HG03039 (cell line): ENCODE measurements around the gene ANKRD27.
"Not testable (repeated sequence)": the region's sequence is repeated elsewhere in the genome, so short reads cannot be mapped to it uniquely, and the experiment has no call there.

Experiments
- ATAC-seq: cut with Tn5 transposase; IDR thresholded peaks from one replicate; pipeline ENCODE4 v1.9.1; 2021; ENCODE audit warnings: mild to moderate bottlenecking, moderate library complexity; ENCODE audit not compliant: unreplicated experiment

The ANKRD27 gene

DNA sequence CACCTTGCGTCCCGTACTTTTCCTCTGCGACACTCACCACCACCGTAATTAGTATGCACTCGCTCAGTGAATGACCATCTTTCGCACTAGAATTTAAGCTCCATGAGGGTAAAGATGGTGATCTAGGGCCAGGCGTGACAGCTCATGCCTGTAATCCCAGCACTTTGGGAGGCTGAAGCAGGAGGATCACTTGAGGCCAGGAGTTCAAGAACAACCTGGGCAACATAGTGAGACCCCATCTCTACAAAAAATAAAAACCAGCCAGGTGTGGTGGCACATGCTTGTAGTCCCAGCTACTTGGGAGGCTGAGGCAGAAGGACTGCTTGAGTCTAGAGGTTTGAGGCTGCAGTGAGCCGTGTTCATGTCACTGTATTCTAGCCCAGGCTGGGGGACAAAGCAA lies 18.6 kb downstream of the ANKRD27 start:
- not testable (repeated sequence) for ATAC-seq

DNA sequence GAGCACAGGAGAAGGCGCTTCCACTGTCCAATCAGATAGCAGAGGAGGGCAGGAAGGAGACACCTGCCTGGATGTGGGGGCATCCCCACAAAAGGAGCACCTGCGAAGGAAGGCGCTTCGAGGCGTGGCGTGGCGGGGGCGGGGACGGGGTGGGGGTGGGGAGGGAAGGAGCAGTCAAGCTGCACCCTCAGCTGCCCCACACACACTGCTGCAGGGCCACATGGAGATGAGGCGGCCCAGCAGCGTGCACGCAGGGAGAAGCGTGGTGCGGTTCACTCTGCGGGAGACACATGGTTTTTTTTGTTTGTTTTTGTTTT lies 21.4 kb downstream of the ANKRD27 start:
- no peak for ATAC-seq

DNA sequence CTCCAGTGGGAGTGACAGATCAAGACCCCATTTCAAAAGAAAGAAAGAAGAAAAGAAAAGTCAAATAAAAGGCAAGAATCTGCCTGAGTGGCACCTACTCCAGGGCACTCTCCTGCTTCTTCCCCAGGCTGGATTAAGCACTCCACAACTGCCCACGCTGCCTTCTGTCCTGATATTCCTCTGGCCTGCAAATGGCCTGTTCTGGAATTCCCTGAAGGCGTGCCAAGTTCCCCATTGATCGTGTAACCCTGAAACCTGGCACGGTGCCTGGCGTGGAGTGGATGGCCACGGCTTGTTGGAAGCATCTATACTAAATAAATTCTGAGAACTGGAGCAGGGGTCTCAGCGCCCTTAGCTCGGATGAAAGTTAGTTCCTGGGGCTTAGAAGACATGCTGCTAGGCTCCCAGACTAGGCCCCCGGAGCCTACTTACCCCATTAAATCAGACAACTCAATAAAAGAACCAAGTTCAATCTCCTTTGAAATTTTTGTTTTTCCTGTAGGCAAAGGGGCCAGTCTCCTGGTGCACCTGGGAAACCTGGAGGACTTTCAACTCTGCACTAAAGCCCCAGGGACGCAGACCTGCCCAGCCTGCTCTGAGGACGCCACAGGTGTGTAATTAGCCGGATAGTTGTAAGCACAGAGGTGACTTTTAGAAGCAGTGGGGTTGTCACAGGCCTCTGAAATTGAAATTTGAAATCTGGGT lies 21.9 kb downstream of the ANKRD27 start:
- no peak for ATAC-seq

DNA sequence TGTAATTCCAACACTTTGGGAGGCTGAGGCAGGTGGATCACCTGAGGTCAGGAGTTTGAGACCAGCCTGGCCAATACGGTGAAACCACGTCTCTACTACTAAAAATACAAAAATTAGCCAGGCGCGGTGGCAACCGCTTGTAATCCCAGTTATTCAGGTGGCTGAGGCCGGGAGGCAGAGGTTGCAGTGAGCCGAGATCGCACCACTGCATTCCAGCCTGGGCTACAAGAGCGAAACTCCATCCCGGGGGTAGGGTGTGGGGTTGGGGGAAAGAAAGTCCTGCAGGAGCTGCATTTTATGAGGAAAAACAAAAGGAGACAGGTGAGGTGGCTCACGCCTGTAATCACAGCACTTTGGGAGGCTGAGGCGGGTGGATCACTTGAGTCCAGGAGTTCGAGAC lies 22.6 kb downstream of the ANKRD27 start:
- ATAC-seq: not testable (repeated sequence)

DNA sequence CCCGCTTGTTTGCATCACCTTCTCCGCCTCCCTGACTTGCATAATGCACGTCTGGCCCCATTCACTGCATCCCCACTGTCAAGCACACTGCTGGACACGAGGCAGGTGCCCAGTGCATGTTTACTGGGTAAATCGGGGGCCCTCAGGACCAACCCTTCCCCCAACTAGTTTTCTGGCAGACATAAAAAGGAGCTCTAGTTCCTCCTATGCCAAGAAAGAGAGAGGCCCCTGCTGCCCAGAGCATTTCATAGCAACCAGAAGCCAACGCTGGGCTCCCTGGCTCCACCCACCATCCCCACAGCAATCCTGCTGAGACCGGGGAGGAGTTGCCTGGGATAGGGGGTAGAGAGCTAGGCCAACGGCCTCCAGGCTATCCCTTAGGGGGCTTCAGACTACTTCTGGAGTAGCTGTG lies 23.2 kb downstream of the ANKRD27 start:
- ATAC-seq: no peak

DNA sequence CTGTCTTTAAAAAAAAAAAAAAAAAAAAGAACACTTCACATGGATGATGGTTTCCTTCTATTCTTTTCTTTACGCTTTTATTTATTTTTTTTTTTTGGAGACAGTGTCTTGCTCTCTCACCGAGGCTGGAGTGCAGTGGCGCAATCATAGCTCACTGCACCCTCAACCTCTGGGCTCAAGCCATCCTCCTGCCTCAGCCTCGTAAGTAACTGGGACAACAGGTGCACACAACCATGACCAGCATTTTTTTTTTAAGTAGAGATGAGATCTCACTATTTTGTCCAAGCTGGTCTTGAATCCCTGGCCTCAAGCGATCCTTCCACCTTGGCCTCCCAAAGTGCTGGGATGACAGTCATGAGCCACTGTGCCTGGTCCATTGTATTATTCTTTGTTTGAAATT lies 24.3 kb downstream of the ANKRD27 start:
- no peak for ATAC-seq

DNA sequence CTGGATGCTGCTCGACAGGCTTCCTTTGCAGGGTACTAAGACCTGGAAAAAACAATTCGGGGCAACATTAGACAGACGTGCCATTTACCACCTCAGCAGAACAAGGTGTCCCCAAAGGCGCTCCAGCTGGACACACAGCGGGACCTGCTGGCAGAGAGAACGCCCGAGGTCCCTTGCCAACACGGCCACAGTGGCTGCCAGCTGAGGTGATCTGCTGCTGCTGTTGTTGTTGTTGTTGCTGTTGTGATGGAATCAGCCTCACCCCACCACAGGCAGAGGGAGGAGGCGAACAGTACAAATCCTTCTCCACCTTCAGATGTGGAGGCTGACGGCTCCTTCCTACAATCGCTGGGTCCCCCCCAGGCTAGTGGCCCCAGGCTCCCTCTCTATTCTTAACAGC lies 25.2 kb downstream of the ANKRD27 start:
- no peak for ATAC-seq

DNA sequence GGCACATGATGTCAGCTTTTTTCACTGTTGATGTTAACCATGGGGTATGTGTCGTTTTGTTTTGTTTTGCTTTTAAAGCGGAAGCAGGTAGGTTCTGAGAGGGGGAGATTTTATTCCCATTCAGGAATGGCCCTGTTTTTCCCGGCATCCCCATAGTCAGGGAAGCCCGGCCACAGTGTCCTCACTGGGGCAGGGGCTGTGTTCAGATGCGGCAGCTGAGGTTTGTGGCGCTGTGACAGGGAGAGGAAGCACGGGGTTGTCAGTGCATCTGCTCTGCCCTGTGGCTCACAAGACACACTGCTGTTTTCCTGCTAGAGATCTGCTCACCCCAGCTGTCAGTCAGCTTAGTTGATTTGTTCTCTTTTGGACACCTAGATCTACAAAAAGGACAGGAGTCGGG lies 27.6 kb downstream of the ANKRD27 start:
- ATAC-seq: no peak

DNA sequence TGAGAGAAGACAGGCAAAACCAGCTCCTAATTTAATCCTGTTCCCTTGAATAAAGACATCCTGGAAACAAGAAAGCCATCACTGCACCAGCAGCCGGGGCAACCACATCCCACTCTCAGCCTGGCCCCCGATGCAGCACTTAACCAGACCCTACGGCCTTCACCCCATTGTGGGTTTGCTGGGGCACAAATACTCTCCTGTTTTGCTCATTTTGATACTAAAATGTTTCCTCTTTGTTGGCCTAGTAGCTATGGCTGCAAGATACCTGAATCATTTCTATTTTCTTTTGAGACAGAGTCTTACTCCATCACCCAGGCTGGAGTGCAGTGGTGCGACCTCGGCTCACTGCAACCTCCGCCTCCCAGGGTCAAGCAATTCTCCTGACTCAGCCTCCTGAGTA lies 28.4 kb downstream of the ANKRD27 start:
- no peak for ATAC-seq

DNA sequence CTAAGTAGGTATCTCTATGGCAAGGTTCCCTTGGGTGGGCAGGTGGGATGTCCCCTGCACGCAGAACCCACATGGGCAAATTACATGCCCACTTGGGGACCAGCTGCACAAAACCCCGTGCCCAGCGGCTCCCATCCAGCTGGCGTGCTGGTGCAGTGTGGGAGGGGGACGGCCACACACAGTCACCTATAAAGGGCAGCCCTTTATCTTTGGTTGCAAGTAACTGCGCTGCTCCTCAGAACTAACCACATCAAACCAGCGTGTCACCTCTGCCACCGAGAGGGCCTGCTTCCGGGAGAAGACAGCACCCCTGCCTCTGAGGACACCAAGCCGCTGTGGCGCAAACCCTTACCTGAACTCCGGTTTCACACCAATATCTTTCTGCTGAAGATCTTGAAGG lies 32.2 kb downstream of the ANKRD27 start:
- no peak for ATAC-seq

DNA sequence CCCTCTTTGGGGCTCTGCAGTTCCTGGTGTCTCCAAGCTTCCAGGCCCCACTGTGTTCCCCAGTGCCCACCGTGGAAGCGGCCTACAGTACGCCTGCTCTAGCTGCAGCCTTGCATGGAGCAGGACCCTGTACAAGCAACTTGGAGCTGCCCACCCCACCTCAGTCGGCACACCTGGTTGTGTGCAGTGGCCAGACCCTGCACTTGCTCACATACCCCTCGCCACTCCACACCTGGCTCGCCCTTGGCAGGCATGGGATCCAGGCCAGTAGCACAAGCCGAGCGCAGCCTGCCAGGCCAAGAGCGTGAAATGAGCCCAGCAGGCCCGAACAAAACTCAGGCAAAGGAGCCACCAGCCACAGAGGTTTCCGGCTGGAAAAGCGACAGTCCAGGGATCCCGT lies 36.4 kb downstream of the ANKRD27 start:
- no peak for ATAC-seq

DNA sequence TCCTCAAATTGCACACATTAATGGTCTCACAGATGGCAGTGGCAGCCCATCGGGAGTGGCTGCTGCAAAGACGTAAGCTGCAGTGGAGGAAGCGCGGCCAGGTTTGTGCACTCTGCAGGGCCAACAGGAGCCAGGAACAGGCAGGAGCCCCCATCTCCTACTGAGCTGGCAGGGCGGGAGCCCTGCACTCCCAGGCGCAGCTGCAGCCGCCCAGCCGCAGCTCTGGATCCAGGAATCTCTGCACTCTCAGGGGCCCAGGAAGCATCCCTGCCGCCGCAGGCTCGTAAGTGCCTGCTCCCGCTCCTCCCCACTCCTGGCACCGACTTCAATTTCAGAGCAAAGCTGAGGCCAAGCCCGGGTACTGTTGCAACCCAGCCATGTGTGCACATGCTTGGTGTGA lies 37.5 kb downstream of the ANKRD27 start:
- no peak for ATAC-seq

DNA sequence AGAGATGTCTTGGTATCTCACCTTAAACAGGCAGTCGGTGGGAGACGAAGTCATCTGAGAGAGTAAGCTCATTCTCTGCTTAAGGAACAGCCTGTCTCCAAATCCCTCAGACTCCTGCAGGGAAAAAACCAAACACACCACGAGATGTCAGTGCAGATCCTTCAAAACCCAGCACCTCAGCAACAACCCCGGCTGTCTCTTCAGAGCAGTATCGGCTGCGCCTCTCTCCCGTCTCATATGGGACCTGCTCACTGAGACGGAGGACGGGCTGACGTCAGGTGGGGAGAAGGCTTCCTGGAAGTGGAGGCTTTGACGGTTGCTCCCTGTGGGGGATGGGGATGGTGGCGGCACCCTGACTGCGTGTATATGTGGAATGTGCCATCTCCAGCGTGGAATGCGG lies 43.6 kb downstream of the ANKRD27 start:
- no peak for ATAC-seq

DNA sequence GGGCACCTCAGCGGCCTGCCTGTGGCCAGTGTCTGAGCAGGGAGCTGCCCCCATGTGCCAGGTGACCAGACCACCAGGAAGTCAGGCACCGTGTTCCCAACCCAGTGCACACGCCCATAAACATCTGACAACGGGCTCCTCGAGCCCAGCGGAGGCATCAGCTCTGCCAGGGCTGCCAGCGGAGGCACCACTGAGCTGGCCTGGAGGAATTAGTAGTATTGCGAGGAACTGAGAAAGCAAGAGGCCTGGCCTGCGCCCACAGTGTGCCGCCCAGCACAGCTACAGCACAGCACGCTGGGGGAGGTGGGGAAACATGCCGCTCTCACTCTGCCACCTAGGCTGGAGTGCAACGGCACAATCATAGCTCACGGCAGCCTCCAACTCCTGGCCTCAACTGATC lies 44.6 kb downstream of the ANKRD27 start:
- ATAC-seq: no peak

DNA sequence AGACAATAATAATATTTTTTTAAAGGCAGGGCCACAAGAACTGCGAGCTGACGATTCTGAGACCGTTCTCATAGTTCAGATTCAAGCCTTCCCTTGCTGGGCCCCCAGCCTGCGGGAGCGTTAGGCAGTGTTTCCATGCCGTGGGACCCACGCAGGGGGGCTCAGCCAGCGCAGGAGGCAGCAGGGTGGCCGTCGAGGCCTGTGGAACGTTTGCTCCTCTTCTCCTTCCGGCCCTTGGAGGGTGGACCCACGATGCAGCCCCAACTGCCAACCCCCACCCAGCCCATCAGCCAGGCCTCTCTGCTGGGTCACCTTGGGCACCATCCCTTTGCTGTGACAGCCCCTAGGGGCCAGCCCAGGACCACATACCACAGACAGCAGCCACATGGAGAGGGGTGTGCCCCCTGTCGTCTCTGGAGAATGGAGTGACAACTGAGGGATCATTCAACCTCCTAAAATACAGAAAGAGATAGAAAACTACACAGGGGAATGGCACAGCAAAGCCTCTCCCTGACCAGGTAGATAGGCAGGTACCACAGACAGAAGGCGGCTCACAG lies 47.2 kb downstream of the ANKRD27 start:
- no peak for ATAC-seq

DNA sequence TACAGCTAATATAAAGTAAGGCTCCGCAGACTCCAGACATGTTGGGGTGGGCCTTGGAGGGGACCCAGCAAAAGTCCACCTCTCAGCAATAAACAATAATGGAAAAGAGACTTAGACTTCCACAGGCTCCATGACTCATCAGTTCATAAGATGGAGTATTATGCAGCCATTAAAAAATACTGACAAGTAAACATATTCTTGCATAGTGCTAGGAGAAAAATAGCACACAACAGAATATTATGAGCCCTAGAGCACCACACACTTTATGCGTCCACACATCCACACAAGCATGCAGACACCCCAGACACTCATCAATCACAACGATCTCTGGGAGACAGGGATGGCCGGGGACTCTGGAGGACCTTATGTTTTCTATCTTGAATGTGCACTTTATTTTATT lies 48.0 kb downstream of the ANKRD27 start:
- ATAC-seq: no peak

DNA sequence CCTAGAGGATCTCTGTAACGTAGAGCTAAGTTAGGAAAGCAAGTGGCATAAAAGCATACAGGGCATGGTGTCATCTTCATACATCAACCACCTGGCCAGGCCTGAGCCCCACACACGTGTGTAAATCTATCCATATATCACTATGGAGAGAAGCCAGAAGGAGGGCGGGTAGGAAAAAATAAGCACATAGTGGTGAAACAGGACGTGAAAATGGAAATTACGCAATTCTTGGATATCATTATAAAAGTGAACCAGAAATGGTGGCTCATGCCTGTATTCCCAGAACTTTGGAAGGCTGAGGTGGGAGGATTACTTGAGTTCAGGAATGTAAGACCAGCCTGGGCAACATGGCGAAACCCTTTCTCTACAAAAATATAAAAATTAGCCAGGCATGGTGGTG lies 50.6 kb downstream of the ANKRD27 start:
- no peak for ATAC-seq

DNA sequence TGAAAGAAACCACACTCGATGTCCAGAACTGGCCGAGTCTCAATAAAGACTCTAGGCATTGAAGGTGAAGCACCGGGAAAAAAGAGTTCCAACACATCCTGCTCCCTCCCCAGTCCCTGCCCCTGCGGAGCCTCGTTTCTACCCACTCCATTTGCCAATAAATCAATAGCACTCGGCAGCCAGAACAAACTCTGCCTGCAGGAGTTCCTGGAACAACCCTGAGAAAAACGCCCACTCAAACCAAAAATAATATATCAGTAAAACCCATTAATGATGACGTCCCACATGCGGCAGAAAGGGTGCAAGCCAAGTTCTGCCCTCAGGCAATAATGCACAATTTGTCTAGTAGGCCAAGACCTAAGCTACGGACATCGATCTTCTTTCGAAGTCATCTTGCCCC lies 53.0 kb downstream of the ANKRD27 start:
- no peak for ATAC-seq

DNA sequence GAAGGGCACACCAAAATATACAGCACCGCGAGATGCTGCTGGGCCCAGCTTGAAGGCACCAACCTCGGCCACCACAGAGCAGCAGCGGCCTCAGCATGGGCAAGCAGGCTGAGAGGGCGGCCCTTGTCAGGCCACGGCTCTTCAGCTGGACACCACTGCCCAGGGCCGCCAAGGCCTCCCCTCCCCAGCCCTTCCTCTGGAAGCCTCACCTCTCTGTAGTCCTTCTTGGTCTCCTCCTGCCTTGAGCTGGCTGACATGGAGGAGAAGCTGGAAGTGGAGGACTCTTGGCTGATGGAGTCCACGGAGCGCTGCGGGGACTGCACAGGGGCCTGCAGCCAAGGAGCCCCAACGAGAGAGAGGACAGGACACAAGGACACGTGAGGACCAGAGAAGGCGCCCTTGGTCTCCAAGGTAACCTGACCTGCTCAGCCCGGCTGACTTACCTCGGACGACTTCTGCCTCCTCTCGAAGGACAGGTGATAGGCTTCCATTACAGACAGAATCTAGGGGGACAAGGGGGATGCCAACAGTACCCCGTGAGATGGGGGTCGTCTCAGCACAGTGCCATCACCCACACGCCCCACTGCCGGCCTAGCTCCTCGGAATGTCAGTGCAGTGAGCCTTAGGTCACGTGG lies 55.8 kb downstream of the ANKRD27 start:
- no peak for ATAC-seq

DNA sequence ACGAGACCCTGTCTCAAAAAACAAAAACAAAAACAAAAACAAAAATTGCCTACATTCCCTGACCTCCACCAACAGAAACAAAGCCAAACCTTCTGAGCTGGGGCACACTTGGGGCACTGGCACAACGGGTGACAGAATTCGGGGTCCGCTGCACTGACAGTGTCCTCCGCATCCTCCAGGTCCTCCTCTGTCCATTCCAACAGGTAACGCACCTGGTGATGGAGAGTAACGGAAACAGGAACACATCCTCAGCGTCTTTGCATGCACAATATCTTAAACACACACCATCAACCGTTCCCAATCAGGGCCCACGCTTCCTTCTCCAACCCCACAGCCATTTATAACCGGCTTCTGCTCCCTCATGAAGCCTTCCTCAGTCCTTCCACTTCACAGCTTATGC lies 59.4 kb downstream of the ANKRD27 start:
- ATAC-seq: no peak

DNA sequence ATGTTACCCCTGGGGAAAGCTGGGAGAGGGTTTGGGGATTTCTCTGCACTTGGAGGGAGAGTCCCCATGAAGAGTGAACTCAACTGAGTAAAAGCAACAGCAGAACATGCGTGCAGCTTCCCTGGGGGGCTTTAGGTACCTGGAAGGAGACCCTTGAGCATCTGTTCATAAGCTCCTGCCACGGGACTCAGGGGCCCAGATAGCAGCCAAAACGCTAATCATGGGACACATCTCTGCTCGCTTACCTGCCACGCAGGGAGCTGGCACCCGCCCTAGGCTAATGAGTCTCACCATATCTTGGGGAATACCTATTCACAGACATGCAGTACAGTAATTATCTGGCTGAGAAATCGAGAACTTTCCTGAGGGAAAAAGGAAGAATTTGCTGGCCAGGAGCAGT lies 60.1 kb downstream of the ANKRD27 start:
- ATAC-seq: no peak

DNA sequence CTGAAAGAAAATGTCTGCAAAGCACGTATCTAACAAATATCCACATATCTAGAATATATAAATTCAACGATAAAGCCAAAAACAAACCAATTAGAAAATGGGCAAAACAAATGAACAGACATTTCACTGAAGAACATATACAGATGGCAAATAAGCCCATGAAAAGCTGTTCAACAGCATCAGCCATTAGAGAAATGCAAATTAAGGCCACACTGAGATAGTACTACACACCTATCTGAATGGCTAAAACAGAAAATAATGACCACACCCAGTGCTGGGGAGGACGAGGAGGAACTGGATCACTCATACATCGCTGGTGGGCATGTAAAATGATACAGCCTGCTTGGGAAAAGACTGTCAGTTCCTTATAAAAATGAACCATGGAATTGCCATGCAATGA lies 62.0 kb downstream of the ANKRD27 start:
- no peak for ATAC-seq

DNA sequence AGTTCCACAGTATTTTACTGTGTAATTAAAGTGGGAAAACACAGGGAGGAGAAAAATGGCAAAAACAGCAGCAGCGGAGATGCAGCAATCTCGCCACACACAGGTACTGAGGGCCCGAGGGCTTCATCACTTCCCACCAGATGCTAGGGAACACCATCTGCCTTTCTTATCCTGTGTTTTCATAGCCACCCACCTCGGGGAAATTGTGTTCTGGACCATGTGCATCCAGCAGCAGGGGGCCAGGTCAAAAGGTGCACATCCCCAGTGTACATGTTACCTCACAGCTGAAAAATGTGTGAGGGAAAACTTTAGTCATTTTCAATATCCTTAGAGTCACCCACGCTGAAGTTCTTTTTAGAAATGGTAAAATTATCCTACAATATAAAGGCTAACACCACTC lies 63.8 kb downstream of the ANKRD27 start:
- no peak for ATAC-seq
